NK-92 (cell line): ENCODE data around the gene SEC23B.

Experiments
- DNase-seq: peaks from one replicate; lab custom pipeline; 2025; ENCODE audit not compliant: unreplicated experiment; lab: John Stamatoyannopoulos, UW

Gene SEC23B

GRCh38 chr20:18587665-18588573 is 80.2 kb downstream of the SEC23B start, which contains the start of gene DTD1:
Gene DTD1 (plus strand): TSS chr20:18588054. CDS start chr20:18588073, 19 bp downstream.
- DNase-seq, result no peak

- DNase-seq, result no peak
These were observed 80.8 kb downstream of the SEC23B start for GRCh38 chr20:18588574-18588933.

- DNase-seq, result no peak
These were observed 82.4 kb downstream of the SEC23B start for GRCh38 chr20:18589941-18590674.

- DNase-seq, result no peak
These were observed 88.5 kb downstream of the SEC23B start for GRCh38 chr20:18596270-18596669.

- no peak for DNase-seq
These were observed 102.0 kb downstream of the SEC23B start for GRCh38 chr20:18609741-18610140.
